NB4 (cell line): ENCODE results near the gene CEP170B.

ENCODE experiments used
- CTCF ChIP-seq: IDR thresholded peaks from one replicate; pipeline ENCODE4 v1.5.1; 2012; ENCODE audit warnings: low read depth, low read length
- MAX ChIP-seq: IDR thresholded peaks from 2 replicates; pipeline ENCODE4 v1.6.1; 2011; ENCODE audit warnings: low read depth, low read length
- MYC ChIP-seq: IDR thresholded peaks from 2 replicates; pipeline ENCODE4 v1.6.1; 2011; ENCODE audit warnings: low read depth, low read length
- POLR2A ChIP-seq: IDR thresholded peaks from 2 replicates; pipeline ENCODE4 v1.6.1; 2011; ENCODE audit warnings: mild to moderate bottlenecking; ENCODE audit not compliant: insufficient read length; ENCODE audit errors: extremely low read depth

GRCh38 chr14:104883681-104884361 is 18.8 kb downstream of the CEP170B start:
- TF ChIP-seq CTCF (no peak), POLR2A (no peak), MAX (no peak), MYC (no peak)
